ENCODE results near the gene HMX2. TPM values are rescaled to one million over a fixed set of nuclear protein-coding genes. Genes with fewer than 3 reads are reported as not detected.
A peak's percentile ranks its signal among the peaks of the same experiment; 100 is the strongest.

HMX2 gene
- total and polyA plus RNA-seq, 3 experiments from 2014 or later = not detected

- Mint-ChIP-seq H3K27ac (no peak overlapping the region), H3K27me3 (peaks cover 24 to 78% of the 10 kb centered on the region in 2 donors), H3K36me3 (no peaks in the 10 kb centered on the region), H3K4me1 (no peaks in the 10 kb centered on the region), H3K9me3 (no peaks in the 10 kb centered on the region), H3K4me3 (no peak overlapping the region)
- Histone ChIP-seq H3K4me3 (ENCODE audit: low read length) (no peak overlapping the region), H3K4me1 (ENCODE audit: insufficient read depth, low read length) (no peaks in the 10 kb centered on the region), H3K27ac (ENCODE audit: low read depth, low read length) (no peak overlapping the region), H3K27me3 (ENCODE audit: insufficient read depth, low read length, poor library complexity, severe bottlenecking) (peaks cover 4% of the 10 kb centered on the region), H3K36me3 (ENCODE audit: insufficient read depth, low read length) (no peaks in the 10 kb centered on the region), H3K9me3 (ENCODE audit: low read length) (no peaks in the 10 kb centered on the region)
- ChIA-PET POLR2A (no interaction called here), CTCF (no interaction called here)
- DNase-seq = no peak
Observed at GRCh38 chr10:123126246-123126645, 21.7 kb upstream of the HMX2 start.

DNA sequence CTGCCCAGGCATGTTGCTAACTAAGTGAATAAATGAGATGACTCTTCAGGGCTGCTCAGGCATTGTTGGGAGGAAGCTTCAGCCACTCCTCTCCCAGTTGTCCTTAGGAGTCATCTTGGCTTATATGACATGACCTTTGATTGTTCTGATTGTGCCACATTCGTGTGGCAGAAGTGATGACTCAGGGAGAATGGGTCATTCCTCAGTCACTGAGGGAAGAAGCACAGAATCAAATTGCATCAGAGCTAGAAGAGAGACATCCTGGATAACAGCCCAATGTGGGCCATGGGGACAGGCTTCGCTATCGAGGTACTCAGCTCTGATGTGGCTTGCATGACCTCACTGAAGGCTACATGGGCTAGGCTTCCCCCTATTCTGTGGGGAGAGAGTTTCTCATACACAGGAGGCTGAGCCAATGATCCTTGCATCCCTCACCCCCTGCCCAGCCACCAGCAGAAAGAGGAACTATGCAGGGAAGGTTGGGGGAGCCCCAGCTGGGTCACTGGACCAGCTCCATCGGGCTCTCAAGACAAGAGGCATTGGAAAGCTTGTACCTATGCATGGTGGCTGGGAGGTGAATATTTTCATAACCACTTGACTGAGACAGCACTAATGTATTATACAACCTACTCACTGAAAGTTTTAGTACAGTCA, 18.2 kb upstream of the HMX2 start:
- ChIA-PET POLR2A (no interaction called here), CTCF (no interaction called here)
- Histone ChIP-seq H3K27me3 (ENCODE audit: insufficient read depth, low read length, poor library complexity, severe bottlenecking) (peaks cover 25% of the 10 kb centered on the region), H3K4me1 (ENCODE audit: insufficient read depth, low read length) (peaks cover 23% of the 10 kb centered on the region), H3K4me3 (ENCODE audit: low read length) (no peak overlapping the region), H3K36me3 (ENCODE audit: insufficient read depth, low read length) (no peaks in the 10 kb centered on the region), H3K9me3 (ENCODE audit: low read length) (no peaks in the 10 kb centered on the region), H3K27ac (ENCODE audit: low read depth, low read length) (no peak overlapping the region)
- Mint-ChIP-seq H3K27ac (no peak overlapping the region), H3K4me3 (no peak overlapping the region), H3K9me3 (peaks cover 0 to 2% (median 0%) of the 10 kb centered on the region in 5 donors), H3K4me1 (peaks cover 19 to 24% (median 22%) of the 10 kb centered on the region in 3 donors), H3K27me3 (peaks cover 41 to 93% of the 10 kb centered on the region in 2 donors), H3K36me3 (no peaks in the 10 kb centered on the region)
- no peak for DNase-seq

DNA sequence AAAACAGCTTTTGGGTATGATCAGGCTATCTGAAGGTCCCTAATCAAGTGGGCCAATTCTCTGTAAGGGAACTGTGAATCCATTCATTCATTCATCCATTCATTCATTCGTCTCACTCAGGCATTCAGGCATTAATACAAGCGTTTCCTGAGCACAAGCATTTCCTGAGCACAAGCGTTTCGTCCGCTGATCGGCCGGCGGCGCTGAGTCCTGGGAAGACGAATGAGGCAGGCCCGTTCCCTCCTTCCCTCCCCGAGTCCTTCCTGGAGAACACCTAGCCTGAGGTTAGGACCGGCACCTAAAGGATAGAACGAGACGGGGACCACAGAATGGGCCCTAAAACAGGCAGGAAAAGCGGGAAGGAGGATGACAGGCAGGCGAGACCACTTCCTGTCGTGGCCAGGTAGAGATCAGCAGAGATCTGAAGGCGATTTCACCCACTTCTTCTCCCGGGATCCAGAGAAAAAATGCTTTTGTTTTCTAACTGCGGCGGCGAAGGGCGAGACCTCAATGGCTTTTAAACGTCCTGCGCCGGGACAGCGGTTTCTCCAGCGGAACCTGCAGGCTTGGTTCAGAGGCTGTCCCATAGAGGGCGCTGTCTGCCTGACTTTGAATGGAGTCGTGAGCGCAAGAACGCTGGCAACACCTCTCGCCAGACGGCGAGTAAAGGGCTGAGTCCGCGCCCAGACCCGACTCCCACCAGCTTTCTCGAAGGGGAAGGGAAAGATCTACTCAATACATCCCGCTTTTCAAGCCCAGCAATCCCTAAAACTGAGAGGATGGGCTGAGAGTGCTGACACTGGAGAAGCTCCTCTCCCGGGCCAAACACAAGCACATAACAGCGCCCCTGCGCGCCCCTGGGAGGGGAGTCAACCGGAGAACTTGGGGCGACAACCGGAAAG, 15.1 kb upstream of the HMX2 start:
- ChIA-PET CTCF (interaction anchor here (0.6 to 2.6 kb wide), 20 partner anchors 8 to 1256 kb away, joined by 3 to 27 read pairs (median 3); partner anchors contain the start of gene BUB3), POLR2A (no interaction called here)
- DNase-seq = peak; percentile 73 to 88 (median 78)
- peaks cover 0 to 2% (median 0%) of the 10 kb centered on the region in 5 donors for H3K9me3 Mint-ChIP-seq
- Histone ChIP-seq H3K4me1 (ENCODE audit: insufficient read depth, low read length) (peaks cover 39% of the 10 kb centered on the region), H3K9me3 (ENCODE audit: low read length) (no peaks in the 10 kb centered on the region), H3K36me3 (ENCODE audit: insufficient read depth, low read length) (no peaks in the 10 kb centered on the region), H3K4me3 (ENCODE audit: low read length) (peak overlapping the region; percentile 19), H3K27me3 (ENCODE audit: insufficient read depth, low read length, poor library complexity, severe bottlenecking) (peaks cover 44% of the 10 kb centered on the region), H3K27ac (ENCODE audit: low read depth, low read length) (no peak overlapping the region)
- peak overlapping the region in 5 of 8 donors; percentile 12 to 86 (median 75) for H3K27ac Mint-ChIP-seq
- peaks cover 42 to 80% of the 10 kb centered on the region in 2 donors for H3K27me3 Mint-ChIP-seq
- H3K4me1 Mint-ChIP-seq = peaks cover 27 to 43% (median 27%) of the 10 kb centered on the region in 3 donors
- no peaks in the 10 kb centered on the region for H3K36me3 Mint-ChIP-seq
- H3K4me3 Mint-ChIP-seq = peak overlapping the region; percentile 70 to 85 (median 79)

GRCh38 chr10:123133541-123134342, 14.2 kb upstream of the HMX2 start:
- no peaks in the 10 kb centered on the region for H3K9me3 ChIP-seq (ENCODE audit: low read length)
- CTCF ChIA-PET = interaction anchor here (0.6 to 2.6 kb wide), 19 partner anchors 7 to 1255 kb away, joined by 3 to 27 read pairs (median 4); partner anchors contain the start of gene BUB3
- H3K9me3 Mint-ChIP-seq = peaks cover 0 to 2% (median 0%) of the 10 kb centered on the region in 5 donors

GRCh38 chr10:123134343-123134914, 13.5 kb upstream of the HMX2 start:
- Mint-ChIP-seq H3K9me3 (peaks cover 0 to 2% (median 0%) of the 10 kb centered on the region in 5 donors), H3K27me3 (peaks cover 54 to 80% of the 10 kb centered on the region in 2 donors), H3K4me3 (peak overlapping the region; percentile 57 to 88 (median 71)), H3K27ac (peak overlapping the region in 3 of 8 donors; percentile 40 to 72 (median 69)), H3K36me3 (no peaks in the 10 kb centered on the region), H3K4me1 (peaks cover 32 to 52% (median 33%) of the 10 kb centered on the region in 3 donors)
- Histone ChIP-seq H3K9me3 (ENCODE audit: low read length) (no peaks in the 10 kb centered on the region), H3K4me3 (ENCODE audit: low read length) (no peak overlapping the region), H3K27ac (ENCODE audit: low read depth, low read length) (peak overlapping the region; percentile 72), H3K4me1 (ENCODE audit: insufficient read depth, low read length) (peaks cover 42% of the 10 kb centered on the region), H3K27me3 (ENCODE audit: insufficient read depth, low read length, poor library complexity, severe bottlenecking) (peaks cover 54% of the 10 kb centered on the region), H3K36me3 (ENCODE audit: insufficient read depth, low read length) (no peaks in the 10 kb centered on the region)
- ChIA-PET CTCF (interaction anchor here (1.0 to 2.3 kb wide), 8 partner anchors 11 to 1254 kb away, joined by 3 to 27 read pairs (median 5); no protein-coding TSS in a partner anchor), POLR2A (no interaction called here)
- DNase-seq = no peak

More at GRCh38 chr10:123133541-123134342, 14.2 kb upstream of the HMX2 start:
- H3K27ac Mint-ChIP-seq = peak overlapping the region in 3 of 8 donors; percentile 29 to 79 (median 40)
- Histone ChIP-seq H3K27ac (ENCODE audit: low read depth, low read length) (no peak overlapping the region), H3K4me3 (ENCODE audit: low read length) (no peak overlapping the region), H3K4me1 (ENCODE audit: insufficient read depth, low read length) (peaks cover 39% of the 10 kb centered on the region), H3K27me3 (ENCODE audit: insufficient read depth, low read length, poor library complexity, severe bottlenecking) (peaks cover 47% of the 10 kb centered on the region), H3K36me3 (ENCODE audit: insufficient read depth, low read length) (no peaks in the 10 kb centered on the region)
- H3K27me3 Mint-ChIP-seq = peaks cover 49 to 80% of the 10 kb centered on the region in 2 donors
- H3K36me3 Mint-ChIP-seq = no peaks in the 10 kb centered on the region
- POLR2A ChIA-PET = no interaction called here
- peaks cover 27 to 45% (median 29%) of the 10 kb centered on the region in 3 donors for H3K4me1 Mint-ChIP-seq
- peak overlapping the region; percentile 57 to 88 (median 71) for H3K4me3 Mint-ChIP-seq
- no peak for DNase-seq

DNA sequence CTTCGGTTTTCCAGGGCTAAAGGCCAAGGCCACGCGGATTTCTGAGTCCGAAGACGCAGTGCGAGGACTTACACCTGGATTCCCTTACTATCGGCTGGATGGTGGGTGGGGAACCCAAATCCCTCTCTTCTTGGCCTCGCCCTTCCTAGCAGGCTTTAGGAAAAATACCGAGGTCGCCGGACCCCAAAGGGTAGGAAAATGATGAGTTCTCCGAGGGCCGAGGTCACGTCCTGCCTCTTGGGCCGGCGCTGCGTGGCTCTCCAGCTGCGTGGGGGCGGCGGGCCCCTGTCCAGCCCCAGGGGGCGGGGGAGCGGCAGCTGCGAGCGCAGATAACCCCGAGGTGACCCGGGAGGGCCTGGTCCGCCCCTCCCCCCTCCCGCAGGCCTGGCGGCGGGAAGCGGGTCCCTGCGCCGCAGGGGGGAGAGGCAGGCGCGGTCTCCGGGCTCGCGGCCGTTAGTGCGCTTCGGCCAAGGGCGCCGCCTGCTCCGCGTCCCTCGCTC, 13.0 kb upstream of the HMX2 start:
- Histone ChIP-seq H3K36me3 (ENCODE audit: insufficient read depth, low read length) (no peaks in the 10 kb centered on the region), H3K4me3 (ENCODE audit: low read length) (peak overlapping the region; percentile 50), H3K9me3 (ENCODE audit: low read length) (no peaks in the 10 kb centered on the region), H3K4me1 (ENCODE audit: insufficient read depth, low read length) (peaks cover 47% of the 10 kb centered on the region), H3K27me3 (ENCODE audit: insufficient read depth, low read length, poor library complexity, severe bottlenecking) (peaks cover 60% of the 10 kb centered on the region), H3K27ac (ENCODE audit: low read depth, low read length) (peak overlapping the region; percentile 72)
- Mint-ChIP-seq H3K27ac (peak overlapping the region in 1 of 8 donors; percentile 69), H3K4me1 (peaks cover 37 to 57% (median 38%) of the 10 kb centered on the region in 3 donors), H3K27me3 (peaks cover 55 to 80% of the 10 kb centered on the region in 2 donors), H3K4me3 (peak overlapping the region; percentile 61 to 88 (median 71)), H3K9me3 (peaks cover 0 to 2% (median 0%) of the 10 kb centered on the region in 5 donors), H3K36me3 (no peaks in the 10 kb centered on the region)
- DNase-seq = no peak
- CTCF ChIA-PET = interaction anchor here (2.2 to 2.3 kb wide), 2 partner anchors 11 to 424 kb away, joined by 9 to 27 read pairs; no protein-coding TSS in a partner anchor
- POLR2A ChIA-PET = no interaction called here

Measured in CD8-positive, alpha-beta memory T cell (primary cell).